Thoracic aorta (tissue), 2 donors: ENCODE data around the gene STAM. TPM values are rescaled to one million over a fixed set of nuclear protein-coding genes. Genes with fewer than 3 reads are reported as not detected.

Source experiments
- ATAC-seq: fragments of 150-250 bp; one replicate; pipeline ENCODE4 v1.8.0; 2017; ENCODE audit warnings: low read depth; ENCODE audit not compliant: insufficient number of reproducible peaks, low FRiP score
- DNase-seq: peaks from one replicate; pipeline ENCODE4 v3.0.0-alpha.2; 2020; ENCODE audit warnings: low spot score
- H3K27ac ChIP-seq, 2 donors: fragments of 200-600 bp; sonication (generic); 1 replicate in 1 of 2; 2 replicates in 1 of 2; pipeline ENCODE4 v1.5.1; 2016; ENCODE audit warnings: mild to moderate bottlenecking in 2 of 2, moderate library complexity in 2 of 2
- H3K27me3 ChIP-seq: fragments of 200-600 bp; sonication (generic); replicated peaks from 2 replicates; pipeline ENCODE4 v1.6.0; 2016; ENCODE audit warnings: mild to moderate bottlenecking; ENCODE audit not compliant: insufficient read depth
- H3K36me3 ChIP-seq: fragments of 200-600 bp; sonication (generic); one replicate; pipeline ENCODE4 v1.5.1; 2016
- H3K4me1 ChIP-seq, 2 donors: fragments of 200-600 bp; sonication (generic); 1 replicate in 1 of 2; 2 replicates in 1 of 2; pipeline versions ENCODE4 v1.5.1 to v1.6.0; 2016; ENCODE audit warnings: low read depth in 2 of 2, mild to moderate bottlenecking in 1 of 2; ENCODE audit not compliant: control insufficient read depth in 1 of 2
- H3K4me3 ChIP-seq: fragments of 200-600 bp; sonication (generic); 2 replicates; pipeline ENCODE4 v1.5.1; 2016; ENCODE audit warnings: mild to moderate bottlenecking
- H3K9me3 ChIP-seq: fragments of 200-600 bp; sonication (generic); 2 replicates; pipeline ENCODE4 v1.5.1; 2016
- total RNA-seq, 2 donors: library from RNA; depleted of rRNA; stranded (reverse); fragments of >200 nt; gene quantifications; one replicate each; pipeline versions ENCODE4 v1.1.0 to v1.2.3, GENCODE V29; 2016
- TF ChIP-seq, protein P1 (sequence below): fragments of 200-600 bp; sonication (generic); IDR thresholded peaks from one replicate; pipeline ENCODE4 v1.5.1; 2019; ENCODE audit warnings: antibody characterized with exemption

The STAM gene
- total RNA-seq, 2 donors from 2014 or later: 26.1 to 28.4 TPM

DNA sequence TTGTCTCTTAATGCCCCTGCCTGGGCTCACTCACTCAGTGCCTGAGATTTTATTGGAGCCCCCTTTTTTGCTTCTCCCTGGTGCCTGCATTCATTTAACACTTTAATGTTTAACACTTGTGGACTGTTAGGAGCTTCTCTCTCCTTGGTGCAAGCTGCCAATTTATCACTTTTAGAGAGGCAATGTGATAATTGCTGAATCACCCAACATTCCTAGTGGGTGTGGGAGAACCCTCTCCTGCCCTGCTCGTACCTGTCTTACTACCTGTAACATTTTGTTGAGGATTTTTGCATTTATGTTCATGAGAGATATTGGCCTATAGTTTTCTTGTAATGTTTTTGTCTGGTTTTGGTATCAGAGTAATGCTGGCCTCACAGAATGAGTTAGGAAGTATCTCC is 13.2 kb downstream of the STAM start:
- no peaks in the 10 kb centered on the region for H3K36me3 ChIP-seq
- no peak overlapping the region for H3K4me3 ChIP-seq
- TF ChIP-seq, protein P1, sequence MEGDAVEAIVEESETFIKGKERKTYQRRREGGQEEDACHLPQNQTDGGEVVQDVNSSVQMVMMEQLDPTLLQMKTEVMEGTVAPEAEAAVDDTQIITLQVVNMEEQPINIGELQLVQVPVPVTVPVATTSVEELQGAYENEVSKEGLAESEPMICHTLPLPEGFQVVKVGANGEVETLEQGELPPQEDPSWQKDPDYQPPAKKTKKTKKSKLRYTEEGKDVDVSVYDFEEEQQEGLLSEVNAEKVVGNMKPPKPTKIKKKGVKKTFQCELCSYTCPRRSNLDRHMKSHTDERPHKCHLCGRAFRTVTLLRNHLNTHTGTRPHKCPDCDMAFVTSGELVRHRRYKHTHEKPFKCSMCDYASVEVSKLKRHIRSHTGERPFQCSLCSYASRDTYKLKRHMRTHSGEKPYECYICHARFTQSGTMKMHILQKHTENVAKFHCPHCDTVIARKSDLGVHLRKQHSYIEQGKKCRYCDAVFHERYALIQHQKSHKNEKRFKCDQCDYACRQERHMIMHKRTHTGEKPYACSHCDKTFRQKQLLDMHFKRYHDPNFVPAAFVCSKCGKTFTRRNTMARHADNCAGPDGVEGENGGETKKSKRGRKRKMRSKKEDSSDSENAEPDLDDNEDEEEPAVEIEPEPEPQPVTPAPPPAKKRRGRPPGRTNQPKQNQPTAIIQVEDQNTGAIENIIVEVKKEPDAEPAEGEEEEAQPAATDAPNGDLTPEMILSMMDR: no peak
- H3K9me3 ChIP-seq: no peaks in the 10 kb centered on the region
- no peak for DNase-seq
- peaks cover 7 to 16% of the 10 kb centered on the region in 2 donors for H3K4me1 ChIP-seq
- no peak for ATAC-seq
- no peaks in the 10 kb centered on the region for H3K27me3 ChIP-seq
- H3K27ac ChIP-seq: no peak overlapping the region

DNA sequence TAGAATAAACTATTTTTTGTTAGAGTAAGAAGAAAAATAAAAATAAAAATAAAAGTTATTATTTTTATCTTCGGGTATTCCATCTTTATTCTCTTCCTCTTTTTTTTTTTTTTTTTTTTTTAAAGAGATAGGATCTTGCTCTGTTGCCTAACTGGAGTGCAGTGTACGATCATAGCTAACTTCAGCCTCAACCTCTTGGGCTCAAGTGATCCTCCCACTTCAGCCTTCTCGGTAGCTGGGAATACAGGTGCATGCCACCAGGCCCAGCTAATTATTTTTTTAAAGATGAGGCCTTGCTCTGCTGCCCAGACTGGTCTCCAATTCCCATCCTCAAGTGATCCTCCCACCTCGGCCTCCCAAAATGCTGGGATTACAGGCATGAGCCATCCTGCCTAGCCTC is 15.4 kb downstream of the STAM start:
- Histone ChIP-seq H3K4me1 (peaks cover 3 to 4% of the 10 kb centered on the region in 2 donors), H3K27ac (no peak overlapping the region), H3K36me3 (no peaks in the 10 kb centered on the region), H3K4me3 (no peak overlapping the region), H3K9me3 (no peaks in the 10 kb centered on the region), H3K27me3 (no peaks in the 10 kb centered on the region)
- DNase-seq: no peak
- TF ChIP-seq, protein P1: no peak
- no peak for ATAC-seq

DNA sequence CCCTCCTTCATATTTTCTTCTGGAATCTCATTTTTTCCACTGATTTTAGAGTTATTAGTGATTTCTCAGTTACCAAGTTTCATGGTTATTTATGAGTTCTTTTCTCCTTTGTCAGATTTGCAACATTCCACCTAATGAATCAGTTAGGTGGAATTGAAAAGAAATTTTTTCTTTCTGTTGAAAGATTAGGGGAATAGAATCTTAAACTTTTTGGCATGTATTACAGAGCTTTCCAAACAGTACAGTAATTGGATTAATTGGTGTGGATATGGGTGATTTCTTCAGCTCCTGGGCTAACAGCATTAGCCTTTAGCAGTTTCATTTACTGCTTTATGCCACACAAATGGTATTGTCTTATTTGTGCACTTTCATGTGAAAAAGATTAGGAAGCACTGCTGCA is 17.0 kb downstream of the STAM start:
- DNase-seq: no peak
- no peak overlapping the region for H3K4me3 ChIP-seq
- H3K27ac ChIP-seq: no peak overlapping the region
- no peak for ATAC-seq
- H3K27me3 ChIP-seq: no peaks in the 10 kb centered on the region
- TF ChIP-seq, protein P1: no peak
- peaks cover 8 to 9% of the 10 kb centered on the region in 2 donors for H3K4me1 ChIP-seq
- no peaks in the 10 kb centered on the region for H3K36me3 ChIP-seq
- no peaks in the 10 kb centered on the region for H3K9me3 ChIP-seq

DNA sequence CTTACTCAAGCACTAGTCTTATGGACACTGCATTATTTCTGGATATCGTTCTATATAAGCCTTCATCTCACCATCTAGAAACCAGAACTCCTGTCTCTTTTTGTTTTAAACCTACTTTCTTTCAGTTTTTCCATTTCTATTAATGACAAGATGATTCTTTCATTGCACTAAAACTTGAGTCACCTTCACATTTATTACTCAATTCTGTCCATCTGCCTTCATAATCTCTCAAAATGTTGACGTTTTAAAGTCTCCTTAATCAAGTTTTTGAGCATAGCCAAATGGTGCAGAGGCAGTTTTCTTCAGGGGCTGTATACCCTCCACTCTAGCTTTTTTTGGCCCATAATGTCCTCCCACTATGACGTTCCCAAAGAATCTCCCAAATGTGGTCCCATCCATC is 17.6 kb downstream of the STAM start:
- Histone ChIP-seq H3K4me1 (peaks cover 8 to 14% of the 10 kb centered on the region in 2 donors), H3K27me3 (no peaks in the 10 kb centered on the region), H3K36me3 (no peaks in the 10 kb centered on the region), H3K9me3 (no peaks in the 10 kb centered on the region), H3K4me3 (no peak overlapping the region), H3K27ac (no peak overlapping the region)
- ATAC-seq: no peak
- TF ChIP-seq, protein P1: no peak
- DNase-seq: no peak

- no peak overlapping the region for H3K4me3 ChIP-seq
- TF ChIP-seq, protein P1: no peak
- H3K27me3 ChIP-seq: no peaks in the 10 kb centered on the region
- no peaks in the 10 kb centered on the region for H3K36me3 ChIP-seq
- no peaks in the 10 kb centered on the region for H3K9me3 ChIP-seq
- H3K27ac ChIP-seq: no peak overlapping the region
- no peak for ATAC-seq
- peaks cover 8 to 15% of the 10 kb centered on the region in 2 donors for H3K4me1 ChIP-seq
- no peak for DNase-seq
These were observed 18.5 kb downstream of the STAM start for GRCh38 chr10:17662193-17663138.
